Peyer's patch (tissue), 4 donors: ENCODE results near the gene TMCC3.

Experiments
- CTCF ChIP-seq, 6 experiments: fragments of 450-650 bp in 4 of 6; fragments of 200-600 bp in 2 of 6; sonication (generic) in 1 of 6; IDR thresholded peaks; one replicate each; pipeline ENCODE4 v1.5.1; 2017 to 2019; ENCODE audit warnings: antibody characterized with exemption in 6 of 6, mild to moderate bottlenecking in 3 of 6, moderate library complexity in 1 of 6
- POLR2A ChIP-seq, 2 donors: fragments of 450-650 bp; IDR thresholded peaks; one replicate each; pipeline ENCODE4 v1.5.1; 2017; ENCODE audit warnings: antibody characterized with exemption in 2 of 2, mild to moderate bottlenecking in 2 of 2, moderate library complexity in 2 of 2

- TF ChIP-seq CTCF (IDR thresholded peaks at IDR 0.05) (no peak), POLR2A (IDR thresholded peaks at IDR 0.05) (no peak)
Observed at GRCh38 chr12:94673496-94673895, 23.1 kb upstream of the TMCC3 start.
